Endothelial cell of hepatic sinusoid (primary cell): ENCODE measurements around the gene KCMF1.
"Not testable (repeated sequence)": the region's sequence is repeated elsewhere in the genome, so short reads cannot be mapped to it uniquely, and the experiment has no call there.

Experiments
- in situ Hi-C: cut with HindIII; loops from 2 replicates; pipeline ENCODE4 v1.10.0; 2017; ENCODE audit warnings: low sequenced_read_pairs

The KCMF1 gene

DNA sequence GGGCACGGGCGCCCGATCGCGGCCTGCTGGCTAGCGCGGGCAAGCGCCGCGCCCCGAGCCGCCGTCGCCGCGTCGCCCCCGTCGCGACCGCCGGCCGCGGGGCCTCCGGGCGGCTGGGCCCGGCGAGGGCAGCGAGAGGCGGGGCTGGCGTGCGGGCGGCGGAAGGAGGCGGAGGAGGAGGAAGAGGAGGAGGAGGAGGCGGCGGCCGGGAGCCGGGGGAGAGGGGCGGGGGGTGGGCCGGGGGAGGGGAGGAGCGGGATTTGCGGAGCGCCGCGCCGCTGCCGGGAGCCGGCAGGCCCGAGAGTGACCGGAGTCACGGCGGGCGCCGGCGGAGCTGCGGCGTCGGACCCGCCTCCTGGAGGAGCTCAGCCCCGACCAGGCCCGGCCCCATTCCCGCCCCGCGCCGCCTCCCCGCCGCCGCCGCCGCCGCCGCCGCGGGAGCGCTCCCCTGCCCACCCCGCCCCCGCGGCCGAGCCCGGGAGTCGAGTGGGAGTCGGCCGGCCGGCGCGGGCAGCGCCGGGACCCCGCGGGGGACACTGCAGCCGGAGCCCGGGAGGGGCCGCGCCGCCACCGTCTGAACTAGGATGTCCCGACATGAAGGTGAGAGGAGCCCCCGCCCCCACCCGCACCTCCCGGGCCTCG, at the start of gene KCMF1:
KCMF1 (plus strand) TSS at position 294 of the 642 bp plus-strand sequence; CDS start at position 585, 291 bp downstream.
- in situ Hi-C loops = loop anchor here (10.0 kb wide), 2 partner anchors 66 to 184 kb away; partner anchors contain the start of gene TMSB10

DNA sequence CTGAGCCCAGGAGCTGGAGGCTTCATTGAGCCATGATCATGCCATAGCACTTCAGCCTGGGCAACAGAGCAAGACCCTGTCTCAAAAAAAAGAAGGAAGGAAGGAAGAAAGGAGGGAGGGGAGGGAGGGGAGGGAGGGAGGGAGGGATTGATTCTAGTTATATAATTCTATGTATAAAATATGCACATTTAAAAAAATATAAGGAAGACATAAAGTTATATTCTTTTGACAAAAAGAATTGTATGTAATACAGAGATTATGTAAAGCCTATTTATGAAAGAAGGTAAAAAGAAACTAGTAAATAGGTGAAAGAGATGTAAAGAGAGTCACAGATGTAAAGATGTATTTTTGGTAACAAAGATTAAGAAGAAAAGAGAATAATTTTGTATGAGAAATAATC, 48.0 kb upstream of the KCMF1 start:
- in situ Hi-C loops = no loop called here

DNA sequence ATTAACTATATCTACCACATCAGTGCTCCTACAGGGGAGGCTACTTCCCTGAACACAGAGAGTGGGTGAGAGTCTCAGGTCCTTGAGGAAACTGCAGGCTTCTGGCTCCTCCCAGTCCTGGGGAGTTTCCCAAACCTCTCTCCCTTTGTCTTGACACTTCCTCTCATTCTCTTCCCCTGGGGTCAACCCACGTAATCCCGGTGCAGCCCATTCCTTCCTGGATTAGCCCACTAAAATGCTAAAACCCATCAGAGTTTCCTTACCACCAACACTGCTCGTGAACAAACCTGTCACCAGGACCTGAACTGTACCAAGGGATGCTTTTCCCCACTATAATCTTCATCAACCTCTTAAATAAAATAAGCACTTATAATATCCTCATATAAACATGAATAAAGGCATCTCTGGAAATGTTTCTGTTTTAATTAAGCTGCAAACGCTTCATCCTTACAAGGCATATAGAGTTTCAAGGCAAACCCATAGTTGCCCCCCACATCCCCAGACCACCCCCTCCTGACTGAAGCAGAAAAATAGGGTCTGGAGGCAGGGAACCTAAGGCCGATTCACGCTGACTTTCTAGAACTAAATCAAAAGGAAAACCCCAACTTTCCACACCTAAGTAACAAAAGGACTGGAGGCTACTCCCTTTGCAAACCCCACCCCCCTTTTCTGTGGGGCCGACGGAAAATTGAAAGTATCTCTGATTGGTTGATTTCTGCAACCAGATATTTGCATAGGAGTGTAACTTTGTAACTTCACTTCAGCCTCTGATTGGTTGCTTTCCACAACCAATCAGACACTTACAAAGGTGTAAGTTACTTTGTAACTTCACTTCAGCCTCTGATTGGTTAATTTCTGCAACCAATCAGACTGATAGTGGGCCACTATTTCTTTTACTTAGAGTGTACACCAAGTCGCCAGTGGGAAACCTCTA, 46.5 kb upstream of the KCMF1 start:
- in situ Hi-C loops = loop anchor here (5.0 kb wide), 1 partner anchor 53 kb away; no protein-coding TSS in a partner anchor

DNA sequence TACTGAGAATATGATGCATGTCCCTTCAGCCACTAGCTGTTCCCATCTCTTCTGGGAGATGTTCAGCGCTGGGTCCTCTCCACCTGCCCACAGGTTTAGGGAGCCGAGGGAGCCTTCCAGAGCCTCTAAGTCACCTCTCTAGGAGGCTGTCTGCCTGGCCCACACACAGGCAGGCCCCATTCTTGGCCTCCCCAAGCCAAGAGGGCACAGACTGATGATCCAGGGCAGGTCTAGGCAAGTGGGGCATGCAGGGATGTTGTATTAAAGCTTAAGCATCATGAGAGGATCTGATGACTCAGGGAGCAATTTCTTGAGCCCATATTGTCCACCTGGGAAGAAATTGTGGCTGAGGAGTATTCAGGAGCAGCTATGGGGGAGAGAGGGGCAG, 45.6 kb upstream of the KCMF1 start:
- in situ Hi-C loops = loop anchor here (5.0 kb wide), 1 partner anchor 52 kb away; no protein-coding TSS in a partner anchor

DNA sequence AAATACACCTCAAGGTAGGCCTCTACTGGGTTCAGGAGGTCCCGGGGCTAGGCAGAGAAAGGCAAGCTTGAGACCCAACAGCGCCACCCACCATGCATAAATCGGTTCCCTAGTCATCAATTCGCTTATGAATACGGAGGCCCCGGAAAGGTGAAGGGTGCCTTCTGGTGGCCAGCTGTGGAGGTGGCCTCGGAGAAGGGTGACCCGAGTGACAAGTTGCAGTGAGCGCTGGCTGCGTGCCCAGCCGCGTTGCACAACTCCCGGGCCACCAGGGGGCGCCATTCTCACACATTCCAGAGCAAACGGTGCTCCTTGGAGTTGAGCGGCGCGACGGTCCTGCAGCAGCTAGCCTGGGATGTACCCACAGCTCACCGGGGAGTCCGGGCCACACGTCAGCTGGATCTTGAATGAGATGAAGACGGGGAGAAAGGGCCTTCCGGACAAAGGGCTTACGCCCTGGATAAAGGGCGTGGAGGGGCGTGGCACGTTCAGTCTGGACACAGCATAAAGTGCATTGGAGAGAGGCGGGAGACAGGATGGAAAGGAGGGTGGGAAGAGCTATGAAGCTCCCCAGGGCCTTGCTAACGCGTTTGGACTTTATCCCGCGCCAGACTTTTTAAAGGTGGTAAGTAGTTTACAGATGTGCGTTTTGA, 45.1 kb upstream of the KCMF1 start:
- in situ Hi-C loops = loop anchor here (5.0 kb wide), 1 partner anchor 51 kb away; no protein-coding TSS in a partner anchor

DNA sequence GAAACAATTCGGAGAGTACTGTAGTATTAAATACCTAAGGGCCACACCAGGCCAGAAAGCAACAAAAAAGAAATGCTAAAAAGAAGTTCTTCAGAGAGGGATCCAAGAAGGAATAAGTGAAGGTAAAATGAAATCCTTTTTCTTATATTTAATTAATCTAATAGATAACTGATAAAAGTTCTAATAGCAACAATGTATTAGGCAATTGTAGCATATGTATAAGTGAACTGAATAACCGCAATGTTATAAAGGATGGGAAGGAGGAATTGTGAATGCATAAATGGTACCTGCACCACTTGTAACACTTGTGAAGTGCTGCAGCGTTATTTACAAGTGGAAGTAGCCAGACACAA, 43.7 kb upstream of the KCMF1 start:
- in situ Hi-C loops = loop anchor here (5.0 kb wide), 1 partner anchor 50 kb away; no protein-coding TSS in a partner anchor

DNA sequence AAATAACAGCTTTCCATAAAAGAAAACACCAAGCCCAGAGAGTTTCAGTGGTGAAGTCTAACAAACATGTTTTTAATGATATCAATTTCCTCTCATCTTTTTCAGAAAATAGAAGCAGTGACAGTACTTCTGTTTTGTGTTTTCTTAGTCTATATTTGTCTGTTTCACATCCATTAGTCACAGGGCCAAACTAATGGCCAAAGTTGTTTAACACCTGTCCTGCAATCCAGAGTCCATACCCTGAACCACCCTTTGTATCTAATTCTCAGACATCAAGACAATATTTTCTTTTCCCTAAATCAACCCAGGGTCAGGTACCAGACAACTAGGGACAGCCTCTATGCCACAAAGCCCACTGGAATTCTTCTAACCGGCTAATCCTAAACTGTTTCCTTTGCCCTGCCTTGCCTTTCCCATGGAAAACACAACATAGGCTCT, 39.6 kb upstream of the KCMF1 start:
- in situ Hi-C loops = no loop called here

DNA sequence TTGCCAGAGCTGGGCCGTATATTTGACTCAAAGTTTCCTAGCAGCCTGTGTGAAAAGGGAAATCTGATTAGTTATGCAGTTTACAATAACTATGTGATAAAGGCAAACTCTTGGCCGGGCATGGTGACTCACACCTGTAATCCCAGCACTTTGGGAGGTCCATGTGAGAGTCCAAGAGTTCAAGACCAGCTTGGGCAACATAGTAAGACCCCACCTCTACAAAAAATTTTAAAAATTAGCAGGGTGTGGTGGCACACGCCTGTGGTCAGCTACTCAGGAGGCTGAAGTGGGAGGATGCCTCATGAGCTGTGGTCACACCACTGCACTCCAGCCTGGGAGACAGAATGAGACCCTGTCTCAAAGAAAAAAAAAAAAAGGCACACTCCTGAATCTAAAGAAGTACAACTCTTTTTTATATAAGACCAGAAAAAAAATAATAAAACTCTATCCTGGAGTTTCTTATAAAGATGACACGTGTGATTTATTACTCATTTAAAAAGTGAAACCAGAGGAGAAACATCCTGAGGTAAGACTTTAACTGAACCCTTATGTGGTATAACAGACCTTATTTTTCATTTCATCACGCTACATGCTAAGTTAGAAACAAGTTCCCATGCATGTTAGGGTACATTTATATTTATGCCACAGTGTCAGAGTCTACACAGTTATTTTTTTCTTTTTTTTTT, 32.6 kb upstream of the KCMF1 start:
- in situ Hi-C loops = no loop called here

DNA sequence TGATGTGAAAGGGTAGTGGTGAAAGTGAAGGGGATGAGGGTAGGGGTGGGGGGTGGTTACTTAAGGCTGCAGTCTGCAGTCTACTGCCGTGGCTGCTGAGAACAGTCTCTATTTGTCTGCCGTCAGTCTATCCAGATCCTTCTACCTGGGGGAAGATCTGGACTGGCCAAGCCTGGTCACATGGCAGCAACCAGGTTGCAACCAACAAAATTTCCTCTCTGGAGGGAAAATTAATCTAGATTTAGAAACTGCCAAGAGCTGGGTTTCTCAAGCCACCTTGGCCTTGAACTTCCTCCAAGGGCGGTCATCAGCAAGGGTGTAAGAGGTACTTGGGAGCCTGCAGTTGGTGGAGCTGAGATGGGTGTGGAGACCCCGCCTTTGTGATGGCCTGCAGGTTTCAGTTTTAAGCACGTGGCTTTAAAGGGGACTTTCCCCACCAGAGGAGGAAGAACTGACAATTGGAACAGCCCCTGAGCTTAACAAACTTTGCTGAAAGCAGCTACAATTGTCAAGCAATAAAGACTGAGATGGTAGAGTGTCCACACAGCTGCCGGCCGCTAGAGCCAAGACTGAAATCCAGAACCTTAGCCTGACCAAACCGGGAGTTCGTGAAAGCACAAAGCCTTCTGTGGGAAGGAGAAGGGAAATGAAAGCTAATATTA, 31.4 kb upstream of the KCMF1 start:
- in situ Hi-C loops = no loop called here

DNA sequence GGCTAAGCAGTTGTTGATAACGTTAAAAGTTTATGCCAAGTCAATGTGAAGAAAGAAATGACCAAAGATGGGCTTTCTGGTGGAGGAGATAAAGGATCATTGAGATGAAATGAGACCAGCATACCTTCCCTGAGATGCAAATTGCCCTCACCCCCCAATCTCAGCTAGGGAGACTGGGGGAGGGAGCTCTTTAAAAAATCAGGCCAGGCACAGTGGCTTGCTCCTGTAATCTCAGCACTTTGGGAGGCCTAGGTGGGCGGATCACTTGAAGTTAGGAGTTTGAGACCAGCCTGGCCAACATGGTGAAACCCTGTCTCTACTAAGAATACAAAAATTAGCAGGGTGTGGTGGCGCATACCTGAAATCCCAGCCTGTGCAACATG, 30.9 kb upstream of the KCMF1 start:
- in situ Hi-C loops = no loop called here

DNA sequence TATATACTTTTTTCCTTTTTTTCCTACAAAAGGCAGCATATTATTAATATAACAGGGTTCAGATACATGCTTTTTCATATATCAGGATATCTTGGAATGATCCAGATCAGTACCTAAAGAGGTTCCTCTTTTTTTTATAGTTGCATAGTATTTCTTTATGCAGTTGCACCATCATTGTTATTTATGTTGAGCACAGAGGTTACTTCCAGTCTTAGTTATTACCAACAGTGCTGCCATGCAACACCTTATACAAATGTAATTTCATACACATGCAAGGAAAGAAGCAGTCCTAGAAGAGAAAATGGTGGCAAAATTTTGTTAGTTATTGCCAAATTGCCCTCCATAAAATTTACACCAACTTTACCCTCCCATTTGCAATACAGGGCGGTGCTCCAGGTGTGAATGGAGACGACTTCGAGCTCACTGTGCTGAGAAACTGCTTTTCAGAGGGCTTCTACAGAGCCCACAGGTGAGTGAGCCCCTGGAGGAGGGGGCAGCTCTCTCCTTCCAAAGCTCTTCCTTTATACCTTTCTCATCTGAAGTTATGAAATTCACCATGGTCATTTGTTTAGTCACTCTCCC, 30.0 kb upstream of the KCMF1 start:
- in situ Hi-C loops = no loop called here

DNA sequence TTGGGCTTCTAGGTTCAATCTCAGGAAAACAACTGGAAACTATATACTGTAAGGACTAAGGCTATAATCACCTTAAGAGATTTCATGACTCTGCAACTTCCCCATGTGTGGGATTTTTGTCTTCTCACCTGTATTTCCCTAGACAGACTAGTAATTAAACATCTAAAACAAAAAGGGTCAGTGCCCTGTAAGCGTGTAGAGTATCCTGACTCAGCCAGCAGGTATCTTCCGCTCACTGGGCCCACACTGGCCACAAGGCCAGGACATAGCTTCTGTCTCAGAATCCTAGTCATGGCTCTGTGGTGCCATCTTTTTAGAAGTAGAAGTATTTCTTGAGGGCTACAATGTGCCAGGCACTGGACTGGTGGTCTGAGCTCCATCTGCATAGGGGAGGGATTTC, 28.8 kb upstream of the KCMF1 start:
- in situ Hi-C loops = no loop called here

DNA sequence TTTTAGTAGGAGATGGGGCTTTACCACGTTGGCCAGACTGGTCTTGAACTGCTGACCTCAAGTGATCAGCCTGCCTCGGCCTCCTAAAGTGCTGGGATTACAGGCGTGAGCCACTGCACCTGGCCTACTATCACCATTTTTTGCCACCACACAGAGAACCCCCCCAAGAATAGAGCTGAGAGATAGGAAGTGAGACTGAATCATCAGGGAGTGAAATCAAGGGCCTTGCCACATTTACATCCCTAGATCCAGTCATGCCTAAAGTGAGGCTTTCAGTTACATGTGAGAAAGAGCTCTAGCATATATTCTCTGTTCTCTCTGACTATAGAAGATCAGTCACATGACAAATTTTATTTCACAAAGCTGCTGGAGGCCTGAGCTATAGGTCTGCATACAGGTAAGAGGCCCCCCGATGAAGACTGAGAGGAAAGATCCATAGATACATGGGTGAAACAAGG, 28.0 kb upstream of the KCMF1 start:
- in situ Hi-C loops = no loop called here

DNA sequence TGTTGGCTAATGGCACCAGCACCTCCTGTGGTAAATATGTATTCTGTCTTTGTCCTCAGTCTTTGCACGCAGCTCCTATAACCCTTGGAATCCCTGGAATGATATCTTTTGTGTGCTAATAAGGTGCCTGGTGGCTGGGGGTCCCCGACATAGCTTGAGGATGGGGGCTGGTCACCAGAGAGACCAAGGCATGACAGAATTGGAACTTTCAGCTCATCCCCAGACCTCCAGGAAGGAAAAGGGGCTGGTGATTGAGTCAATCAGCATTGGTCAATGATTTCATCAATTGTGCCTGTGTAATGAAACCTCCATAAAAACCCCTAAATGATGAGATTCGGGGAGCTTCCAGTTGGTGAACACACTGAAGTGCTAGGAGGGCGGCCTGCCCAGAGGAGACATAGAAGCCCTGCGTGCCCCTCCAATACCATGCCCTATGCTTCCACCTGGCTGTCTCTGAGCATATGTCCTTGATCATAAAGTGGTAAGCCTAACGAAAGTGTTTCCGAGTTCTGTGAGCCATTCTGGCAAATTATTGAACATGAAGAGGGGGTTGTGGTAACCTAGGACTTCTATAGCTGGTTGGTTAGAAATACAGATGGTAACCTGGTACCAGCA, 26.6 kb upstream of the KCMF1 start:
- in situ Hi-C loops = no loop called here

DNA sequence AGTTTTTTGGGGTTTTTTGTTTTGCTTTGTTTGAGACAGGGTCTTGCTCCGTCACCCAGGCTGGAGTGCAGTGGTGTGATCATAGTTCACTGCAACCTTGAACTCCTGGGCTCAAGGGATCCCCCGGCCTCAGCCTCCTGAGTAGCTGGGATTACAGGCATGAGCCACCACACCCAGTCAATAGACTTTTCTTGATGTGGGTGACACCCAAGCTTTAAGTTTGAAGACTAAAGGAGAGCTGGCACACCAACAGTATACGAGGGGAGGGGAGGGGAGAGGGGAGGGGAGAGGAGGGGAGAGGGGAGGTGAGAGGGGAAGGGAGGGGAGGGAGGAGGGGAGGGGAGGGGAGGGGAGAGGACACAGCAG, 25.1 kb upstream of the KCMF1 start:
- in situ Hi-C loops = not testable (repeated sequence)

DNA sequence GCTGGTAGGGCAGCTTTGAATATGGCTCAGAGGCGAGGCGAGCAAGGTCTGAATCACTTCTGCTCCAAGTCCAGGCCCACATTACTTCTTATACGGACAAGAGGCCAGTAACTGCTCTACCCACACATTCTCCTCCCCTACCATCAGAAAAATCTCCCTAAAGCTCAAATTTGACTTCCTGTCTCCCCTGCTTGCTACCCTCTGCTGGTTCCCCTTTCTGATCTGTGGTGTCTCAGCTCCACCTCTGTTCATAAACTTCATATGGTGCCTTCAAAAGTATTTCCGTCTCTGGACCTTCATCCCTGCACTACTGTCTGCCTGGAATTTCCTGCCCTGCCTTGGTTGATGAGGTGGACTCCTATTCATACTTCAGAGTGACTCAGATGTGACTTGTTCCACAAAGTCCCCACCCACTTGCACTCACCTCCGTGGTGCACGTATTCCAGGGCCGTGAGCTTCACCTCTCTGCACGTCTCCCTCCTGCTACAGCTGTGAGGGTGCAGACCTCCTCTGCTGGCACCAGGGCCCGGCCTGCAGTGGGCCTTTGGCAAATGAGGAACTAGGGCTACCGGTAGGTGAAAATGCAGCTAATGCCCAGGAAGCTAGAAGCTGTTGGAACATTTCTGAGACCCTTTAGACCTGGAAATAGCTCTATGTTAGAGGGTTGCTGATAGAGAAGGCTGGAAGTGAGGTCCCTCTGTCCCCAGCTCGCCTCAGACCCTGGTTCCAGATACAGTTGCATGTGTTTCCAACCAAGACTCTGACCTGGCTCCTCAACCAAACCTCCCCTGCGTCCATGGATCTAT, 24.6 kb upstream of the KCMF1 start:
- in situ Hi-C loops = no loop called here

DNA sequence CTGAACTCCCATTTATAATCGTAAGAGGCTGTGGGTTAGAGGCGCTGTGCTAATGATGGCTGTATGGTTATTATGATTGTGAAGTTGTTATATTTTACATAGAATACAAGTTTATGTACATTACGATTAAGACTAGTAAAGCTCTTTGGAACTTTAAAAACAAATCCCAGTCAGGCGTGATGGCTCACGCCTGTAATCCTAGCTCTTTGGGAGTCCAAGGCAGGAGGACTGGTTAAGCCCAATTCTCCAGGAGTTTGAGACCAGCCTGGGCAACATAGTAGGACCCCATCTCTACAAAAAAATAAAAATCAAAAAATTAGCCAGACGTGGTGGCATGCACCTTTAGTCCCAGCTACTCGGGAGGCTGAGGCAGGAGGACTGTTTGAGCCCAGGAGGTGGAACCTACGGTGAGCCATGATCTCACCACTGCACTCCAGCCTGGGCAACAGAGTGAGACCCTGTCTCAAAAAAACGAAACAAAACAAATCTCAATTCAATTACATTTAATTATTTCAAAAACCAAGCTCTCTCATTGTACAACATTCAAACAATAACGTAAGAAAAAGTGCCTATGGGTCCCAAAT, 23.9 kb upstream of the KCMF1 start:
- in situ Hi-C loops = no loop called here

DNA sequence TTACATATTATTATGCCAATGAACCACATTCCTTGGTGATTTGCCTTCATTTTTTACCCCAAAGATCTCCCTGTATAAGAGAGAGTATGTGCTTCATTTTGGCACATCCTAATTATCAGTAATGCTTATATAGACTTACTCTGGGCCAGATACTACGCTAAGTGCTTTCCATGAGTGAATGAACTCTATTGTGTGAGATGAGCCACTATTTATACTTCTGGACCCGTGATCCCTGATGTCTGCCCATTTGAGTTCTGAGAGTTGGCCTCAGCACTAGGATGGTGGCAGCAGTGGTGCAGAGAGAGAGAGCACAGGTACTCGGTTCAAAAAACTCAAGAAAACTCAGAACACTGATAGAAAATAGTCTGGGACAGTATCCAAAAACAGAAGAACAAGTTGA, 17.4 kb upstream of the KCMF1 start:
- in situ Hi-C loops = no loop called here
